GM04504 (cell line): ENCODE data around the gene PRPH.
"Not testable (repeated sequence)": the region's sequence is repeated elsewhere in the genome, so short reads cannot be mapped to it uniquely, and the experiment has no call there.

Source experiments
- DNase-seq: peaks from one replicate; pipeline ENCODE4 v3.0.0-alpha.2; 2012; ENCODE audit warnings: low read depth

Gene PRPH

GRCh38 chr12:49332891-49333371, 38.0 kb downstream of the PRPH start:
- no peak for DNase-seq

- DNase-seq, result not testable (repeated sequence)
These were observed 38.8 kb downstream of the PRPH start for GRCh38 chr12:49333778-49334177.

DNA sequence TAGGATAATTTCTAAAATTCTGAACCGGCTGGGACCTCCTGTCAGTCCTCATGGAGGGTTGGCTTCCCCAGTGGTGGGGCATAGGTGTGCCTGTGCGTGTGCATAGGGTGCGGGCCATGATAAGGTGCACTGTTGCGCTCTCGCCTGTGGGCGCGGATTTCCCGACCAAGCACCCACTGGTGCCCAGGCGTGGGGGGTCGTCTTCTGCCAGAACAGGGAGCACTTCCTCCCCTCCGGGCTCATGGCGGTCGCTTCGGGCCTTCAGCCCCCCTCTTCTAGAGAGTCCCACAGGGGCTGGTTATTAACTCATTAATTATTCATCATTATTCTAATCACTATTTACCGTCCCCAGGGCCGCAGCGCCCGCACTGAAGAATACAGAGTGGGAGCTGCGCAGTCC, 39.3 kb downstream of the PRPH start:
- no peak for DNase-seq

- no peak for DNase-seq
These were observed 39.7 kb downstream of the PRPH start for GRCh38 chr12:49334681-49335080.

GRCh38 chr12:49335118-49335954, 40.4 kb downstream of the PRPH start:
- DNase-seq, result no peak

DNA sequence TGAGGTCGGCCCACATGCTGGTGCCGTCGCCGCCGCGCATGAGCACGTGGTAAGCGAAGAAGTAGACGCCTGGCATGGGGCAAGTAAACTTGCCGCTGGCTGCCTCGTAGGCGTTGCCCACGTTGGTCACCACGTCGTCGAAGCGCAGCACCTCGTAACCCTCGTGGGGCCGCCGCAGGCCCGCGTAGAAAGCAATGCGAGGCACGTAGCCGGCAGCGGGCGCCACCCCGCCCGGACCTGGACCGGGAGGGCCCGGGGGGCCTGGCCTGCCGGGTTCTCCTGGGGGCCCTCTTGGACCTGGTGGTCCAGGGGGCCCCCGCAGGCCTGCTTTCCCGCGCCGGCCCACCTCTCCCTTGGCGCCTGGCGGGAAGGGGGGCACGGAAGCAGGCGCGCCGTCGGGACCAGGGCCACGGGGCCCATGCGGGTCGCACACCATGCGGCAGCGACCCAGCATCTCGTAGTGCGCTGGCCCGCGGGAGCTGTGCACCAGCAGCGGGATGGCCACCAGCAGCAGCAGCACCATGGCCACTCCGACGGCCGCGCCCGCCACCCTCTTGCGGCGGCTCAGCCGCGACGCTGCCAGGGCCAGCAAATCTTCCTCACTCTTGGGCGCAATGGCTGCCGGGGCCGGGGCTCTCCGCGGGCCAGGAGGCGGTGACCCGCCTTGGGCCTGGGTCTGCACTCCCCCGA, 41.2 kb downstream of the PRPH start:
- DNase-seq, result no peak

DNA sequence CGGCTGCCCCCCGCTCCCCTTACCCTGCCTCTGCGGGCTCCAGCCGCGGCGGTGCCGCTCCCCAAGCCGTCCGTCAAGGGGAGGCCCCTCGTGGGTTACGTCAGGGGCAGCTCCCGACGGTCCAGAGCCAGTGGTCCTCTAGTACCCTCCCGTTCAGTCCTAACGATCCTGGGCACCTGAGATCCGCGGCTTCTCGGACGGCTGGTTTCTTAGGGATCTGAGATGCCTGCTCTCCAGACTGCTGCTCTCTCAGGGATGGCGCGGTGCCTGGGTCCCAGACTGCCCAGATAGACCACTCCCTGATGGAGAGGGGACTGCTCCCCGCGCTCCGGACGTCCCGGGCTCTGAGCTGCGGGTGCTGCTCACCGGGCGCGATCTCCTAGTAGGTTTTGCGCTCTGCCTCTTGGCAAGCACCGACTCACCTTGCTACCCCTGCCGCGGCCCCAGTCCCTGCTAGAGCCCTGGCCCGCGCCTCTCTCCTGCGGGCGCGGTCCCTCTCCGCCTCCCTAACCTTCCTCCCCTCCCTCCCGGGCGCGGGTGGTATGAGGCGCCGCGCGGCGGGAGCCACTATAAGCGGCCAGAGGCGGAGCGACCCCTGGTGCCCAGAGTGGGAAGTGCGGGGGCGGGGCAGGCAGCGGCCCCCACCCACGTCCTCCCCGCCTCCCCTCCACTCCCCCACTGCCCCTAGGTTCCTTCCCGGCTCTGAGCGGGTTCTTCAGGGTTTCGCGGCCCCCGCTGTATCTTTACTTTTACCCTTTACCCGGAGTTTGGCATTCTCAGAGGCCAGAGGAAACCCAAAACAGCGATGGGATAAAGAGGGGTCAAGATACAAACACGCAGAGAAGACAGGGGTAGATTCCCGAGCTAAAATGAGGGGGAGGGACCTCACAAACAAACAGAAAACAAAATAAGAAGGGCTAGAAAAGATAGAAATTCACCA, 42.0 kb downstream of the PRPH start, which contains the start of gene C1QL4:
C1QL4 (minus strand) TSS at position 544 of the 940 bp plus-strand sequence. CDS start 711 bp downstream, outside the sequence.
- DNase-seq, result no peak

DNA sequence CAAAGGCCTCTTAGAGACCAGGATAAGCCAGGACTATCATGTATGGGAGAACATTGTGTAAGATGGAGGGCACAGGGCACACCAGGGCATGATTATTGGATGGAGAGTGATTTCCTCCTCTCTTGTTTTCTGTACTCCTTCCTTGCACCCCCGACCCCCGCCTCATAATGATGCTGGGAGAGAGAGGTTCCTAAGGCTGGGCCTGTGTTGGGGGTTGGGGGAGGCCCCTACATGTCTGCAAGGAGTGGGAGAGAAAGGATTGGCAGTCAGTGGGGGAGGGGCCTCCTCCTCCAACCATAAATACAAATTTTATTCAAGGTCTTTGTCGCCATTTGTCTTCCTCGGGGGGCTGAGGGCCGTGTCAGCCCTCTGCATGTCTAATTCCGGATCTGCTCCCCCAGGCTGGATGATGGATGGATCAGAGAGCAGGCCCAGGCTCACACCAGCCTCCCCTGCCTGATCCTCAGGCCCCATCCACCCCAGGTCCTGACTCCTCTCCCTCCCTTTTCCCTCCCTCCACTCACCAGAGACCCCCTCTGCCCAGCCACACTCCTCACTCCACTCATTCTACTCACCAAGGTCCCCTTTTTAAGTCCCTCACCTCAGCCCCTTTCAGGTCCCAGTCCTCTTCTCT, 44.0 kb downstream of the PRPH start:
- DNase-seq, result no peak

DNA sequence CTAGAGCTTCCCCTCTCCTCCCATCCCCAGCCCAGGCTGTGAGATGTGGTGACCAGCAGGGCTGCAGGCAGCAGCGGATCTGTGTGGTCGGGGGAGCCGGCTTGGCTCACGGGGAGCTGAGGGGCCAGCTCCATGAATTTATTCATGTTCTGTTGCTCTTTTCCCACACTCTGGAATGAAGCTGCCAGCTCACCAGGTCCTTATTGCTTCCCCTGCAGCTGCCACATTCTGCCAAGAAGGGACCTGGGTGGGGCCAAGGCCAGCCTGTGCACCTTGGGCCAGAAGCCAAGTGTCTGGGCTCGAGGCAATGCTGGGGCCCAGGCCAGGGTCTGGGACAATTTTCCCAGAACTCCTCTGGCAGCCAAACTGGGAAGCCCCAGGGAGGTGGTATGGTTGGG, 44.5 kb downstream of the PRPH start:
- DNase-seq, result no peak

- DNase-seq, result no peak
These were observed 45.3 kb downstream of the PRPH start for GRCh38 chr12:49340095-49340870.

DNA sequence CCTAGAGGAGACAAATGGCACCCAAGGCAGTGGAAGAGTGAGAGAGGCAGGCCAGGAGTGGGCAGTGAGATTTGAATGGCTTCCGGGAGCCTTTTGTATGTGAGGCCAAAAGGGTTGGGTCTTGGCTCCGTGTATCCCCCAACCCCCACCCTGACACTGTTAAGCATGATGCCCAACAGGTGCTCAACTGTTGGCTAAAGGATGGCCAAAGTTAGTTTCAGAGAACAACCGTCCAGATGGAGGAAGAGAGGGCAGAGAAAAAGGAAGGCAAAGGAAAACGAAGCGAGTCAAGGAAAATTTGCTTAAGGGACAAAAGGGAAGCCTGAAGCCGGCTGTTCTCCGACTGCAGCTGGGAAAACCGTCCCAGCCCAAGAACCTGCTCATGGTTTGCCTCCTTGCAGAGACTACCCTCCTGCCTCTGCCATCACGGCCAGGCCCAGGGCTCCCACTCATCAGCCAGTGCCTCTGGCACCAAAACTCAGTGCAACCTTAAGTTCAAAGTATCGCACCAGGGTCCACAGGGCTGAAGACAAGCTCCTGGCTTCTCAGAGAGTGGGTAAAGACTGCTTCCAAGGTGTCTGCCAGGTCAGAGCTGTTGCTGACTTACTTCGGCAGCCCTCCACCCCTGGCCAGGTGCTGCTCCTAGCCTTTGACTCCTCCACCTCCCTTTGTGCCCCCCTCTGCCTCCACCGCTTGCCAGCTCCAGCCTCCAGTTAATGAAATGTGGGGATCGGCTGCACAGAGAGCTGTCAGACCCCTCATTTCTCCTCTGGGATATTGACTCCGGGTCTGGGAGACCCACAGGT, 46.2 kb downstream of the PRPH start:
- no peak for DNase-seq

GRCh38 chr12:49341777-49342065, 46.8 kb downstream of the PRPH start:
- no peak for DNase-seq

DNA sequence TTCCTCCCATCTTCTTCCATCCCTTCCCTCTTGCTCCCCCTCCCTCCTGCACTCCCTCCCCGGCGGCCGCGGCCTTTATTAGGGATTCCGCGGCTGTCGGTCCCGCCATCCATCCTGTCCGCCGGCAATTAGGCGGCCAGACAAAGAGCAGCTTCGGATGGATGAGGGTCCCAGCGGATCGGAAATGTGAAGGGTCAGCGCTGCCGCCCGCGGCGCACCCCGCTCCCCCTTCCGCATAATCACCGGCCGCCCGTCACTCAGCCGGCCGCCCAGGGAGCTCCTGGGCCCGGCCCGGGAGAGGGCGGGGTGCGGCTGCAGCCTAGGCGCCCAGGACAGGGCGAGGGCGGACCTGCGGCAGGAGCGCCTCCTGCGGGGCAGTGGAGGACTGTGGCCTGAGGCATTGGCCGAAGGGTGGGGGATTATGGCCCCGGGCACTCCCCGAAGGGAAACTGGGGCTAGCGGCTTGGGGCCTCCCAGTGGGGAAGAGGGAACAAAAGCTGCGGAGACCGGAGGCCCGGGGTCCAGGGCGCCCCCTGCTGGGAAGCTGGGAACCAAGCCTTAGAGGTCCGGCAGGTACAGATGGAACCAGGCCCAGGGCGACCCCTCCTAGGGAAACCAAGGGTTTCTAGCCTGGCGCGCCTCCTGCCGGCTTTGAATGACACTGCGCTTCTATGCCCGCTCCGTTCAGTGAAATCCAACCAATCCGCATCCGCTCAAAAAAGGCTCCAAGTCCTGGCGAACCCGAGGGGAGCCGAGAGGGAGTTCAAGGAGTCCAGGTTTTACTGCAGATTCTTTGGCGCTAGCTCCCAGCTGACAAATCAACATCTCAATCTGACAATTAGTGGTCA, 47.3 kb downstream of the PRPH start:
- DNase-seq, result no peak

DNA sequence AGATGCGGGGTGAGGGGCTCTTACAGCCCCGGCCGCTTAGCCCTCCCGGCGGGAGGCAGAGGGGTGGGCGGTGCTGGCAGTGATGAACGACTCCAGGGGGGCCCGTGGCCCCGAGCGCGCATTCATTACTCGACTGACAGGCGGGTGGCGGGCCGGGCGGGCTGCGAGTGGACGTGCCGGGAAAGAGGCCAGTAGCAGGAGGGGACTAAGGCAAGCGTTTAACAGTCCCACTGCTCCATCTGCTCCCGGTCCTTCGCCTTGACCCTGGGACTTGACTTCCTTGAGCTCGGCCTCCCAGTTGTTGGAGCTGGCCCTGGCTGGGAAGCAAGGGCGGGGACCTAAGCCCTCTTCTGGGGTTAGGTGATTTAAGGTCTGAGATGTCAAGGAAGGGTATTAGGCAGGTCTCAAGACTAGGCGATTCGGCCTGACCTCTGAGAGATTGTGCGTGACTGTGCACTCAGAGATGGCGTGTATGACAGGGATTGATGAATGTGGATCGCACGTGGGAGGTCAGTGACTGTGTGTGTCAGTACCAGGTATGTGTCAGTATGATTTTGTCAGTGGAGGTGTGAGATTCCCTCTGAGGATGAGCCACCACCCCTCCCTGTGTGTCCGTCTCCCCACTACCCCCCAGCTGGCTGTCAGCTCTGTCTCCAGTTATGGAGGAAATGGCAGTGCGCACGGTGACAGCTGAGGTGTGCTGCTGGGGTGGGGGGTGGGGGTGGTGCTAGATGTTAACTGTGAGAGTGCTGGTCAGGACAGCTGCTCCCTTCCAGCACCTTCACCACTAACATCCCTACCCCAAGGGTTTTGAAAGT, 48.2 kb downstream of the PRPH start:
- no peak for DNase-seq

GRCh38 chr12:49344486-49345050, 49.6 kb downstream of the PRPH start:
- no peak for DNase-seq

GRCh38 chr12:49345051-49345824, 50.3 kb downstream of the PRPH start:
- DNase-seq, result no peak
